ENCODE measurements around the gene SEC14L5.

GRCh38 chr16:5007256-5007655 lies 49.1 kb downstream of the SEC14L5 start:
- TF ChIP-seq, protein P1, sequence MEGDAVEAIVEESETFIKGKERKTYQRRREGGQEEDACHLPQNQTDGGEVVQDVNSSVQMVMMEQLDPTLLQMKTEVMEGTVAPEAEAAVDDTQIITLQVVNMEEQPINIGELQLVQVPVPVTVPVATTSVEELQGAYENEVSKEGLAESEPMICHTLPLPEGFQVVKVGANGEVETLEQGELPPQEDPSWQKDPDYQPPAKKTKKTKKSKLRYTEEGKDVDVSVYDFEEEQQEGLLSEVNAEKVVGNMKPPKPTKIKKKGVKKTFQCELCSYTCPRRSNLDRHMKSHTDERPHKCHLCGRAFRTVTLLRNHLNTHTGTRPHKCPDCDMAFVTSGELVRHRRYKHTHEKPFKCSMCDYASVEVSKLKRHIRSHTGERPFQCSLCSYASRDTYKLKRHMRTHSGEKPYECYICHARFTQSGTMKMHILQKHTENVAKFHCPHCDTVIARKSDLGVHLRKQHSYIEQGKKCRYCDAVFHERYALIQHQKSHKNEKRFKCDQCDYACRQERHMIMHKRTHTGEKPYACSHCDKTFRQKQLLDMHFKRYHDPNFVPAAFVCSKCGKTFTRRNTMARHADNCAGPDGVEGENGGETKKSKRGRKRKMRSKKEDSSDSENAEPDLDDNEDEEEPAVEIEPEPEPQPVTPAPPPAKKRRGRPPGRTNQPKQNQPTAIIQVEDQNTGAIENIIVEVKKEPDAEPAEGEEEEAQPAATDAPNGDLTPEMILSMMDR (conservative IDR thresholded peaks at IDR 0.05), result no peak
- no peak for TF ChIP-seq EZH2 (IDR thresholded peaks at IDR 0.05; ENCODE audit: low read depth)
